NCI-H2196 treated with DMSO at 0.1 percent for 48 hours (cell line): ENCODE measurements around the gene MDC1.
"Not testable (repeated sequence)": the region's sequence is repeated elsewhere in the genome, so short reads cannot be mapped to it uniquely, and the experiment has no call there.

Experiments used
- DNase-seq: peaks from one replicate; lab custom pipeline; 2025; ENCODE audit not compliant: unreplicated experiment; lab: John Stamatoyannopoulos, UW

The MDC1 gene

DNA sequence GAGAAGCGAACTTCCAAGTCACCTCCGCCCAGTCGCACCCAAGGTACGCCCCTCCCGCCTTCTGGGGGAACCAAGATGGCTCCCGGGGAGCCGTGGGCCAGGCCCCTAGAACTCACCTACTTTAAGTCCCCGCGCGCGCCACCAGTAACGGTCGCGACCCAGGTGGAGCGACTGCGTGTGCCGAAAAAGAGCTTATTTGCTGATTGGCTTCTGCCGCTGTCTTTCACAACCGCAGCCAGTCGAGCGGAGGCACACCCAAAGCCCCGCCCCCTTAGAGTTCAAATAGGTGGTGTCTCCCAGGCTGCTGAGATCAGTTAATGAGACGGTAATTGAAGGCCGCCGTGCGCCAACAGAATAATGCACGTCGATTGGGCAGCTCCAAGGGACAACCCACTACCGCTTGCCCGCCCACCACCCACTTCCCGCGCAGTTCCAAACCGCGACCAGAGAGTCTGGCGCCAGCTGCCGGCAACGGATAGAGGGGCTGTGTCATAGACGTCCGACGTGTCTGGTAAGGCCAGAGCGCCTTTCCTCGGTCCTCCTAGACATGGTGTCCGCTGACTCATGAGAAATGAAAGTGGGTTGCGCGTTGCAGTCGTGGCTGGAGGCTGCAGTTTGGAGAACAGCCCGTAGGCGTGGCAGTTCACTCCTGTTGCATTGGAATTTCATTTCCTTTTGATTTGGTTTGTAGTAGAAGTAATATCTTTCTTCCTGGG is at the start of gene MDC1:
TSS of gene MDC1 (minus strand) at position 153 of the 716 bp plus-strand sequence. CDS start 2,106 bp downstream, outside the sequence.
- peak; percentile 99 for DNase-seq

DNA sequence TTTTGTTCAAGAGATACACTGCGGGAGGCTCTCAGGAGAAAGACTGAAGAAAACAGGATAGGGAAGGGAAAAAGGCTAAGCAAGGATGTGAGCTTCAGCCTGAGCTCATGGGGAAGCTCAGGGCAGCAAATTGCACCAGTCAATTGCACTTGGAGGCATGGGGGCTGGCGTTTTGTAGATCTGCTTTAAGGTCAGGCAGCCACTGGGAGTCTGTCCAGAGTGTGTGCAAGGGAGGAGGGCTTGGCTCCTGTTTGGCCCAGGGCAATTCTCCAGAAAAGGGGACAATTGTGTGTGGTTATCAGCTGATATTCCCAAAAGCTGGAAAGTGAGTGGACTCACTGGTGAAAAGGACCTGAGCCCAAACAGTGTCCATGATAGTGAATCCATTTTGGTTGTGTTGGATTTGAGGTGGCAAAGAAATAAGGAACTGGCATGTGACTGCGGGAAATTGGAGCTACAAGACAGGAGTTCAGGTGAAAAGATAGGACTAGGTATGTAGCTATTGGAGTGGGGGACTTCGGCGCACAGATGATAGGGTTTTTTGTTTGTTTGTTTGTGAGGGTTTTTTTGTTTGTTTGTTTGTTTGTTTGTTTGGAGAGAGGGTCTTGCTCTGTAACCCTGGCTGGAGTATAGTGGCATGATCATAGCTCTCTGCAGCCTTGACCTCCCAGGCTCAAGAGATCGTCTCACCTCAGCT is 49.5 kb upstream of the MDC1 start:
- DNase-seq = no peak

DNA sequence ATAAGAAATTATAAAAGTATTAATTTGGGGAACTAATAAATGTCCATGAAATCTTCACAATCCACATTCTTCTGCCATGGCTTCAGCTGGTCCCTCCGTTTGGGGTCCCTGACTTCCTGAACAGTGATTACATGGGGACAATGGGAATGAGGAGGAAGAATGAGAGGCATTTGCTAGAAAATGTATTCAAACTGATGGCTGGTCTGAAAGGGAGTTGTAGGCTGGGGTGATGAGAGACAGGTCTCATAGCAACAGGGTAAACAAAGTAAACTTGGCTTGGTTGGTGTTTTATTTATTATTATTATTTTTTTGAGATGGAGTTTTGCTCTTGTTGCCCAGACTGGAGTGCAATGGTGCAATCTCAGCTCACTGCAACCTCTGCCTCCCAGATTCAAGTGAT is 48.4 kb upstream of the MDC1 start:
- not testable (repeated sequence) for DNase-seq

DNA sequence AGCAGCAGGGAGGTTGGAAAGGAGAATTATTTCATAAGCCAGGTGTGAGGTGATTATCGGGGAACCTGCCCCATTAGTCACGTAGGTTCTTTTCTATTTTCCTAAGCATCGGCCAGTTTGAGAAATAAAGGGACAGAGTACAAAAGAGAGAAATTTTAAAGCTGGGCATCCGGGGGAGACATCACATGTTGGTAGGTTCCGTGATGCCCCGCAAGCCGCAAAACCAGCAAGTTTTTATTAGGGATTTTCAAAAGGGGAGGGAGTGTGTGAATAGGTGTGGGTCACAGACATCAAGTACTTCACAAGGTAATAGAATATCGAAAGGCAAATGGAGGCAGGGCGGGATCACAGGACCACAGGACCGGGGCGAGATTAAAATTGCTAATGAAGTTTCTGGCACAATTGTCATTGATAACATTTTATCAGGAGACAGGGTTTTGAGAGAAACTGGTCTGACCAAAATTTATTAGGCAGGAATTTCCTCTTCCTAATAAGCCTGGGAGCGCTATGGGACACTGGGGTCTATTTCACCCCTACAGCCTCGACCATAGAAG is 47.5 kb upstream of the MDC1 start:
- DNase-seq = not testable (repeated sequence)

DNA sequence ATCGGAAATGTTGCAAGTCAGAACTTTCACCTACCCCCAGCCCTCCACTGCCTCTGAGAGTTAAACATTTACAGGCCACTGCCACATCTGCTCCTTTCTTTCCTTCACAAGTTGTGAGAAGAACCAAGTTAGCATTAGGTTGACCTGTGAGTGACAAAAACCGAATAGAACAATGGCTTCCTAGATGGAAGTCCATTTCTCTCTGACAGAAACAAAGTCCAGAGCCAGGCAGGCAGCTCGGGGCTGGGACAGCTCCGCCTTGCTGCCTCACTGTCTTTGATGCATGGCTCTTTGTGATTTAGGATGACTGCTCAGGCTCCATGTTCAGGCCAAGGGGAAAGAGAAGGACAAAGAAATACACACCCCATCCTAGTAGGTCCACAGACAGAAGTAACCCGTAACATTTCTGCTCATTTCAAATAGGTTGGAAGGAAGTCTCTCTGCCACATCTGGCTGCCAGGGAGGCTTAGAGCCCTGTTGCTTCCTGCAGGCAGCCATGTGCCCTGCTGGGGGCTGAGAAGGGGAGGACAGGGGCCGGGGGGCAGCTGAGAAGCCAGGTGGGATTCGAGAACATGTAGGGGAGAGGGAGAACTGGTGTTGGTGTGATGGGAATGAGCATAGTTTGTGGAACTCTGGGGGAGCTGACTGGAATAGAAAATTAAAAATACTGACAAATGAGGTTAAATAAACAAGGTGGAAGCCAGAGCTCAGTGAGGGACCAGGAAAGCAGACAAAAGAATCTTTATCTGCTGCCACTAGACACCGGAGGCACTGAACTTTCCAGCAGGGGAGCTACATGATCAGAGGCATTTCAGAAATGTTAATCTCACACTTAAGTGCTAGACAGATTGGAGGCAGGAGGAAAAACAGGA is 46.8 kb upstream of the MDC1 start:
- peak; percentile 27 for DNase-seq

DNA sequence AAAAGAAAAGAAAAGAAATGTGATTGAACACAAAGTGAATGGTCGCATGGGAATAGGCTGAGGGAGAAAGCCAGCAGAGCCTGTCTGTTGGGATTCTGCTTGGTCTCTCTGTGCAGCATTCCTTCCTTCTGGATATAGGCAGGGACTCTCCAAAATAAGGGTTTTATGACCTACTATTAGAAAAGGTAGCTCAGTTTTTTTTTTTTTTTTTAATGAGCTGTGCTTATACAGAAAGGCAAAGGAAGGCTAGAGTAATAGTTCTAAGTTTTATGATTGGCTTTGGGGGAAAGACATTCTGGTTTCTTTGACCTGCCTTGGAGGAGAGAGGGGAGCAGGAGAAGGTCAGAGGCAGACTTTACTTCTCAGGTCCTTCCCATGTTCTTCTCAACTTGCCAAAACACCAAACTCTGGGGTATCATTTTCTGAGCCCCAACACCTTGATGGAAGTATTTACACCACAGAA is 46.1 kb upstream of the MDC1 start:
- DNase-seq = no peak

DNA sequence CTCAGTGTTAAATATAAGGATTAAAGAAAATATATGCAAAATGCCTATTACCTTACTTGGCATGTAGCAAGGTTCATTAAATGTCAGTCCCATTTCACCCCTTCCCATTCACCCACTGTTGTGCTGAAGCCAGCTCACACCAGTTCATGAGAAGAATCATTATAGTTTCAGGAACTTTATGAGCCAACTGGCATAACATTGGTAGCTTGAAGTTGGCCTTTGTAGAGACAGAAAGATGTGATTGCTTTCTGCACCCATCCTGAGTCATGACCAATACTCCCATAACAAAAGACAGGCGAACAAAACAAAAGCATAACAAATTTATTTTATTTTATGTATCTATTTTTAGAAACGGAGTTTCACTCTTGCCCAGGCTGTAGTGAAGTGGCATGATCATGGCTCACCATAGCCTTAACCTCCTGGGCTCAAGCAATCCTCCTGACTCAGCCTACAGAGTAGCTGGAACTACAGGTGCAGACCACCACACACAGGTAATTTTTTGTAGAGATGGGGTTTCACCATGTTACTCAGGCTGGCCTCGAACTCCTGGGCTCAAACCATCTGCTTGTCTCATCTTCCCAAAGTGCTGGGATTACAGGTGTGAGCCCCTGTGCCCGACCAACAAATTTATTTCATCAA is 44.8 kb upstream of the MDC1 start:
- DNase-seq = no peak

DNA sequence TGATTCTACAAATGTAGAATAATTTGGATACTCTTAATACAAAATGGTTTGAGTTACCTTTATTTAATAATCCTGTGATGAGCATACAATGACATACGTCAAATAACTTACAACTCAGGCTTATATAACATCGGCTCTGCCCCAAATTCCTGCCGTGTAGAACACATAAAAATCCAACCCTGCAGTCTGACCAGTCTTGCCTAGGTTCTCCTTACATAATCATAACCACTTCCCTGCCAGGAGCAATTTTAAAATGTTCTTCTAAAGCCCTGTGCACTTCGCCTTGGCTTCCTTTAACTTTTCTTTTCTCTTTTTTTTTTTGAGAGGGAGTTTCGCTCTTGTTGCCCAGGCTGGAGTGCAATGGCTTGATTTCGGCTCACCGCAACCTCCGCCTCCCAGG is 43.5 kb upstream of the MDC1 start:
- no peak for DNase-seq

GRCh38 chr6:30759575-30760239 is 42.6 kb upstream of the MDC1 start:
- no peak for DNase-seq

GRCh38 chr6:30757261-30757904 is 40.3 kb upstream of the MDC1 start:
- DNase-seq = no peak

GRCh38 chr6:30756405-30757003 is 39.4 kb upstream of the MDC1 start:
- DNase-seq = not testable (repeated sequence)

GRCh38 chr6:30754631-30755030 is 37.5 kb upstream of the MDC1 start:
- no peak for DNase-seq

DNA sequence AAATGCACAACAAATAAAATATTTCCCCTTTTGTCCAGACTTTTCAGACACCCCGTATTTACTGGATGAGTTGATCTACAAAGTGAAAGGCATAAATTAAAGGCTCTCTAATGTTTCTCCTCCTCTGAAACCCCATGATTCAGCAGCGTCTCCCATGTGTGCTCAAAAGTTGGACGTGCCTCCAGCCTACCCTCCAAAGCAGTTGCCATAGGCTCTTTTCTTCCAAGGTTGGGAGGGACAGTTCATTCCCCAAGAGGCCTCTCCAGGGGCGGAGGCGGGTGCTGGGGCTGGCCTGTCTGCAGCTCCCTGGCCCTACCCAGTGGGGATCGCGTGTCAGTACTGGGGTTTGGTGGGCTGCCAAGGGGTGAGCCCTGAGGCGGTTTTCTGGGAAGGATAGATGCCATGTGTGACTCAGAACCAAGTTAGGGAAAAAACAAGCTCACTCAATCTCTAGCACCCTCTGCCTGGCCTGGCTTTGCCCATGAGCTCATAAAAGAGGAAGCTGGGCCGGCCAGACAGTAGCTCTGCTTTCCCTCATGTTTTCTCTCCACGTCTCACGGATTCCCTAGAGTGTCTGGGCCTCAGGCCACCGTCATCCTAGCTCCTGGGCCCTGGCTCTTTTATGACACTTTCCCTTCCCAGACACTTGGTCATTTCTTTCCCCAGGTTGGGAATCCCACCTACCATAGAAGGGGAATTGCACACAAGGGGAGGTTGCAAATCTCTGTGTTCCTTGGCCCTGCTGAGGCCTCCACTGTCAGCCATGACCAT is 35.3 kb upstream of the MDC1 start:
- peak; percentile 74 for DNase-seq

GRCh38 chr6:30750379-30750668 is 33.2 kb upstream of the MDC1 start:
- DNase-seq = no peak

- no peak for DNase-seq
These were observed 32.7 kb upstream of the MDC1 start for GRCh38 chr6:30749554-30750378.

DNA sequence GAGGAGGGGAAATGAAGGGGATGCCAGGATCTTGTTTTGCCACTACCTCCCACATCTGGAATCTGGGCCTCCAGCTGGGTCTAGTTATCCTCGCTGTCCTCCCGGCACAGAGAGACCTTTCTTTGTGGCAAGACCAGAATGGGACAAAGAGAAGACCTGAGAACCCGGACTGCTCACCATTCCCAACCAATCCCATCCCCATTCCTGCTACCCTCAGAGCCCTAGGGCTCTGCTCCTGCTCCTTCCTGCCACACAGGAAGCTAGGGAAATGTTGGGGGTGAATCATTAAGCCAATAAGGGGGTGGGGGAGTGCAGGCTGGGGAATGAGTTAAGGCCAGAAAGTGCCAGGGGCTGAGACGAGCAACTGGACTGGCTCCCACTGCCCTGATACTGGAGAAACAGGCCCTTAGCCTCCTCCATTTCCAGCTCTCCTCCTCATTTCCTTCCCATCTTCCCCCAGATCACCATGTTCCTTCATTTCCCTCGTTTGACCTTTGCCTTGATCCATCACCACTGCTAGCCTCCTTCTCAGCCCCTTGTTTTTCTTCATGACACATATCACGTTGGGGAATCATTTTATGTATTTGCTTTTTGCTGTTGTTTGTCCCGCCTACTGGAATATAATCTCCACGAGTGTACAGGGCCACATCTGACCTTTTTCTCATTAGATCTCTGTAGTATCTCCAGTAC is 31.9 kb upstream of the MDC1 start:
- no peak for DNase-seq
